Sigmoid colon (tissue), 4 donors: ENCODE measurements around the gene NCAPH2.

Experiments
- CTCF ChIP-seq, 4 experiments: fragments of 450-650 bp in 3 of 4; fragments of 200-600 bp in 1 of 4; IDR thresholded peaks; one replicate each; pipeline ENCODE4 v1.5.1; 2016 to 2019; ENCODE audit warnings: antibody characterized with exemption in 4 of 4, mild to moderate bottlenecking in 3 of 4, moderate library complexity in 2 of 4
- EP300 ChIP-seq, 4 donors: sonication (generic); formaldehyde crosslinking; IDR thresholded peaks; one replicate each; pipeline ENCODE4 v1.6.1; 2017; ENCODE audit warnings: antibody characterized with exemption in 4 of 4
- POLR2AphosphoS5 ChIP-seq, 4 donors: sonication (generic); formaldehyde crosslinking; IDR thresholded peaks; one replicate each; pipeline ENCODE4 v1.6.1; 2017; ENCODE audit warnings: antibody characterized with exemption in 4 of 4

- TF ChIP-seq CTCF (IDR thresholded peaks at IDR 0.05) (no peak), POLR2AphosphoS5 (IDR thresholded peaks at IDR 0.05) (no peak), EP300 (IDR thresholded peaks at IDR 0.05) (no peak)
Measured at GRCh38 chr22:50522806-50523438, 14.9 kb downstream of the NCAPH2 start.
